NK-92 (cell line): Measurements from ENCODE around the gene ESCO1.
"Not testable (repeated sequence)": the region's sequence is repeated elsewhere in the genome, so short reads cannot be mapped to it uniquely, and the experiment has no call there.

ENCODE experiments used
- DNase-seq: peaks from one replicate; lab custom pipeline; 2025; ENCODE audit not compliant: unreplicated experiment; lab: John Stamatoyannopoulos, UW

The ESCO1 gene

GRCh38 chr18:21592361-21592760 lies 8.1 kb downstream of the ESCO1 start:
- DNase-seq: not testable (repeated sequence)

- no peak for DNase-seq
Observed at GRCh38 chr18:21584391-21584790, 16.1 kb downstream of the ESCO1 start.

GRCh38 chr18:21575656-21576055 lies 24.8 kb downstream of the ESCO1 start:
- no peak for DNase-seq

DNA sequence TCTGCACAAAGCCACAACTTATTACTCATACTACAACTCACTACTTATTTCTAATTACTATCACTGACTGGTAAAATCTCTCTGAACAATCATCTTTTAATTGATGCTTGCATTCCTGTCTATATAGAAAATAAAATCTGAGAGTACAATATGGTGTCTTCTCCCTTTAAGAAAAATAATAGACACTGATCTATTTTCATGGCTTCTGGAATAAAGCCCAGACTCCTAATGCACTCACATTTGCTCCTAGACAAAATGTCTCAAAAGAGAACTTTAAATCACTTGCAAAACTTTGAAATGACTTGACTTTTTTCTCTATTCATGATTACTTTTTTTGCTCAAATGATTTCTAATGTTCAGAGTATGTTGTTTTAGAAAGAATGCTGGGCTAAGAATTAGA lies 28.7 kb downstream of the ESCO1 start:
- DNase-seq: no peak

GRCh38 chr18:21559195-21559594 lies 41.3 kb downstream of the ESCO1 start:
- no peak for DNase-seq

- DNase-seq: no peak
Observed at GRCh38 chr18:21557607-21558253, 42.8 kb downstream of the ESCO1 start.

DNA sequence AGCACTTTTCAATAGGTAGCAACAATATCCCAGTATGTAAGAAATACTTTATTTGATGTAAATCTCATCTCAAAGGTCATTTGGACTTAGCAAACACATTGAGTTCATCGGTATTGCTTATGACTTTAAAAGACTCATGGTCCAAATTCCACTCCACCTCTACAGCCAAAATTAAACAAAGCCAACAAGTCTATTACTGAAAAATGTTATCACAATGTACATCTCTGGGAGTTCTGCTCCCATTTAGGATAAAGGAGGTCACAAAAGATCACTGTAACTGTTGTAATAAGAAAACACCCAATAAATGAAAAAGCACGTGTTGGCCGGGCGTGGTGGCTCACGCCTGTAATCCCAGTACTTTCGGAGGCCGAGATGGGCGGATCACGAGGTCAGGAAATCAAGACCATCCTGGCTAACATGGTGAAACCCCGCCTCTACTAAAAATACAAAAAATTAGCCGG lies 50.0 kb downstream of the ESCO1 start:
- no peak for DNase-seq

GRCh38 chr18:21548647-21549046 lies 51.9 kb downstream of the ESCO1 start:
- DNase-seq: no peak

DNA sequence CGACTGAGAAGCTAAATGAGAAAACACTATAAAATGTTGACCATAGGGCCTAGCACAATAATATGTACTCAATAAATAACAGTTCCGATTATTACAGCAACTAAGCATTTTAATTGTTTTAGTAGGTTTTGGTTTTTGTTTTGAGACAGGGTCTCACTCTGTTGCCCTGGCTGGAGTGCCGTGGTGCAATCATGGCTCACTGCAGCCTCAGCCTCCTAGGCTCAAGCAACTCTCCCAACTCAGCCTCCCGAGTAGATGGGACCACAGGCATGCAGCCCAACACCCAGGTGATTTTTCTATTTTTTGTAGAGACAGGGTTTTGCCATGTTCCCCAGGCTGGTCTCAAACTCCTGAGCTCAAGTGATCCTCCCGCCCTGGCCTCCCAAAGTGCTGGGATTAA lies 54.1 kb downstream of the ESCO1 start:
- DNase-seq: no peak

DNA sequence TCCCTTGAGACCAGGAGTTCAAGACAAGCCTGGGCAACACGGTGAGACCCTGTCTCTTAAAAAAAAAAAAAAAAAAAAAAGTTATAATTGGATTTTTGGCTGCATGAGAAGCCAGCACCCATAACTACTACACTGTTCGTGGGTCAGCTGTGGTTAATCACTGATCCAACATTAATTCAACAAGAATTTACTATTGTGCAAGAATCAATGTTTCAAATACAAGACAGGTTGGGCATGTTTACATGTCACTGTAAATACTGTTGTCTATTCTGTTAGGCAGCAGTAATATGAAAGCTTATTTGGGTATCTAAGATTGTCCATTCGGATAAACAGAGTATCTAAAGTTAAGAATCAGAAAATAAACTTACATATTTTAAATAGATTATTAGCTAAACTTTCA lies 62.3 kb downstream of the ESCO1 start:
- DNase-seq: no peak

DNA sequence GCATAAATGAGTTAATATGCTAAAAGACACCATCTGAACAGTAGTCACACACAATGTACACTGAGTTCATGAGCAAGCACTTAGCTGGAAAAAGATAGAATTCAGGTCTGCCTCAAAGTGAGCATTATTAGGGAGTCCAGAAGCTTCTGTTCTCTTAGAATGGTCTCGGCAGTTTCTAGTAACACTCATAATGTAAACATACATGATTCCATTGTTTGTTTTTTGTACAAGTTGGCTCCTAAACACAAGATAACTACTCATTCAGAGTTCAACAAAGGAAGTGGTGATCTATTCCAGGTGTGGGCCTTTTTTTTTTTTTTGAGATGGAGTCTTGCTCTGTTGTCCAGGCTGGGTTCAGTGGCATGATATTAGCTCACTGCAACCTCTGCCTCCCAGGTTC lies 66.2 kb downstream of the ESCO1 start:
- no peak for DNase-seq

- DNase-seq: no peak
Observed at GRCh38 chr18:21526463-21526862, 74.0 kb downstream of the ESCO1 start.

GRCh38 chr18:21525916-21526315 lies 74.6 kb downstream of the ESCO1 start:
- no peak for DNase-seq

- DNase-seq: no peak
Observed at GRCh38 chr18:21522530-21522929, 78.0 kb downstream of the ESCO1 start.

DNA sequence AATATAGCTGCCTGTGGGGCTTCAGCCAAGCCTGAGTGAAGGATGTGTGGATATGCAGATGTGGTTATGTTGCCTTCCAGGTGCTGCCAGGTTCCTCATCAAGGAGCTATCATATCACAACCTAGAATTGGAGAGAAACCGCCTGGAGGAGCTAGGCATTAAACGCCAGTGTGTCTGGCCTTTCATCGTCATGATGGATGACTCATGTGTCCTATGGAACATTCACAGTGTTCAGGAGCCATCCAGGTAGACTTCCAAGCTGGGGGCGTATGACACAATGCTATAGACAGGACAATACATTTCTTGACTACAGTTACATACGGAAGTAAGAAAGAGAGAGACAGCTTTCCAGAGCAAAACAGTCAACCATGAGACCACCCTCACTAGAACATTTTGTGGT lies 86.8 kb downstream of the ESCO1 start:
- DNase-seq: no peak

DNA sequence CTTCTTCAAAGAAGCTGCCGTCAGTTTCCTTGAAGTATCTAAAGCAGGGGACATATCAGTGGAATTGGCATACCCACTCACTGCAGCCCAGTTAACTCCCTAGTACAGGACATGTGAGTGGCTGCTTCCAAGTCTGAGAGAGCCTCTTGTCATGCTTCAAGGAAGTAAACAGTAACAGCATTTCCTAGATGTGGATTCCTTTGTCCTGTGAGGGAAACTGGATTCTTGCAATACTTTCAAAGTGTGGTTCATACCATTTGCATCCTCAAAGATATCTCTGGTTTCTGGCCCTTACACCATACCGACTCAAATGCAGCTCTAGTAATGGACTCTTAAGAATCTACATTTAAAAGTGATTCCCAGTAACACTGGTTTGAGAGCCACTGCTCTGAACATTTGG lies 87.2 kb downstream of the ESCO1 start:
- DNase-seq: no peak

DNA sequence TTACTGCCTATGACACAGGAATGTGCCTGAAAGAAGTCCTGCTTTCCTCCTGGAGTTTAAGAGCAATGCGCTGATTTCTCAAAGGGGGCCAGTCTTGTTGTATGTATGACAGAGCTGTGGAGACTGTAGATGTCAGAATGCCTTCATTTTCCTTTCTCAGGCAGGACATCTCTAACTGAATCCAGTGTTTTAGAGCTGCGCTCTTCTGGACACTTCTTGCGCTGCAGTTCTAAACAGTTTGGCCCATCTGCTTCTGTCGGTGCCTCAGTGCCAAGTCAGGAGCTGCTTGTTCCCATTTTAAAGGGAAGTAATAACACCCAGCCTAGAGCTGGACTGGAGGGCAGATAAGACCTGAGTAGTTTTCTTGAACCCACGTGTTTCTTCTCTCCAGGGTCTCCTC lies 91.4 kb downstream of the ESCO1 start:
- DNase-seq: no peak

GRCh38 chr18:21507913-21508701 lies 92.4 kb downstream of the ESCO1 start:
- no peak for DNase-seq

GRCh38 chr18:21502661-21503060 lies 97.8 kb downstream of the ESCO1 start:
- DNase-seq: no peak

- no peak for DNase-seq
Observed at GRCh38 chr18:21499997-21500396, 100.5 kb downstream of the ESCO1 start.

DNA sequence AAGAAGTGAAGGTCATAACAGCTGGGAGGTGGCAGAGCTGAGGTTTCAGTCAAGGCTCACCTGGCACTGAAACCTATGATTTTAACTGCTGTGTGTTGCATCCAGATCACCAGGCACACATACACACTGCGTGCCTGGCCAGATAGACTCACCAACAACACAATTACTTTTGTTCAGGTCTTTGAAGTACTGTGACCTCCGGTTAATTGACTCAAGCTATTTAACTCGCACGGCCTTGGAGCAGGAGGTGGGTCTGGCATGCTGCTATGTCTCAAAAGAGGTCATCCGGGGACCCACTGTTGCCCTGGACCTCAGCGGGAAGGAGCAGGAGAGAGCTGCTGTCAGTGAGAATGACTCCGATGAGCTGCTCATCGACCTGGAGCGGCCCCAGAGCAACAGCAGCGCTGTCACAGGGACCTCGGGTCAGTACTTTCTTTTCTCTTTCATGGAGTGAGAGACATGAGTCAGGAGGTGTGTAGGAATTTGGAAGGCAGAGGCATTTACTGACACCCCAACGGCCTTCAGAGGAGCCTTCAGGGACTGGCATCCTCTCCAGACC lies 104.1 kb downstream of the ESCO1 start:
- DNase-seq: no peak

DNA sequence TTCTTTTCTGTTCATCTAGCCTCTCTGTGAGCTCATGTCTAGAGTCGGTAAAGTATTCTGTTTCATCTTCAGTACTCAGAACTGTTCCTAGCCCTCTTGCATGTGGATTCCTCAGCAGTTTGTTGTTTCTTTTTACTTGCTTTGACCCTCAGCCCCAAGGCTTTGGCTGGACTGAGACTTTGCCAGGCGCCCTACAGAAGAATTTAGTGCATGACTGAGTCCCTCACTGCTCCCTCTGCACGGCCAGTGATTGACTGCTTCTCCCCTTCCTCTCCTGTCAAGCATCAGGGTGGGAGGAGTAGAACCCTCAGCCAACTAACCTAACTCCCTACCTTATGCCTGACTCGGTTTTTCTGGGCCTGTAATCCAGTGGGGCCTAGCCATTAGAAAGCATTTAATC lies 109.8 kb downstream of the ESCO1 start:
- no peak for DNase-seq
